WERI-Rb-1 (cell line): ENCODE results near the gene IDI1.

Experiments
- DNase-seq: peaks from one replicate; pipeline ENCODE4 v3.0.0-alpha.2; 2020
- H3K27ac ChIP-seq: fragments of 250-450 bp; sonication (Bioruptor Pico); 2 replicates; pipeline ENCODE4 v1.5.1; 2020; ENCODE audit warnings: mild to moderate bottlenecking, moderate library complexity
- H3K27me3 ChIP-seq: fragments of 250-450 bp; sonication (Bioruptor Pico); 2 replicates; pipeline ENCODE4 v1.5.1; 2021; ENCODE audit warnings: mild to moderate bottlenecking, low read depth, moderate library complexity; ENCODE audit not compliant: insufficient read depth, severe bottlenecking
- H3K36me3 ChIP-seq: fragments of 250-450 bp; sonication (Bioruptor Pico); 2 replicates; pipeline ENCODE4 v1.5.1; 2020; ENCODE audit warnings: mild to moderate bottlenecking, moderate library complexity
- H3K4me3 ChIP-seq: 2 replicates; pipeline ENCODE4 v1.5.1; 2011; ENCODE audit warnings: low read depth, mild to moderate bottlenecking, control low read depth, low read length
- H3K9me3 ChIP-seq: fragments of 250-450 bp; sonication (Bioruptor Pico); 2 replicates; pipeline ENCODE4 v1.5.1; 2021; ENCODE audit warnings: mild to moderate bottlenecking, moderate library complexity; ENCODE audit not compliant: severe bottlenecking
- CTCF ChIP-seq: IDR thresholded peaks from 2 replicates; pipeline ENCODE4 v1.5.1; 2011; ENCODE audit warnings: low read depth, mild to moderate bottlenecking, control low read depth, inconsistent platforms, low read length

IDI1 gene

GRCh38 chr10:996031-996430, 52.9 kb downstream of the IDI1 start:
- no peak for TF ChIP-seq CTCF
- Histone ChIP-seq H3K4me3 (no peak overlapping the region), H3K27ac (no peak overlapping the region), H3K36me3 (peaks cover 15% of the 10 kb centered on the region), H3K27me3 (no peaks in the 10 kb centered on the region), H3K9me3 (no peaks in the 10 kb centered on the region)
- DNase-seq = no peak

GRCh38 chr10:995559-995926, 53.4 kb downstream of the IDI1 start:
- TF ChIP-seq CTCF = no peak
- no peak overlapping the region for H3K4me3 ChIP-seq
- peaks cover 10% of the 10 kb centered on the region for H3K36me3 ChIP-seq
- H3K27me3 ChIP-seq = no peaks in the 10 kb centered on the region
- H3K27ac ChIP-seq = no peak overlapping the region
- H3K9me3 ChIP-seq = no peaks in the 10 kb centered on the region
- no peak for DNase-seq

- TF ChIP-seq CTCF = no peak
- Histone ChIP-seq H3K4me3 (no peak overlapping the region), H3K9me3 (no peaks in the 10 kb centered on the region), H3K27me3 (no peaks in the 10 kb centered on the region), H3K27ac (no peak overlapping the region), H3K36me3 (peaks cover 10% of the 10 kb centered on the region)
- no peak for DNase-seq
Observed at GRCh38 chr10:994836-995558, 53.9 kb downstream of the IDI1 start.

- Histone ChIP-seq H3K36me3 (no peaks in the 10 kb centered on the region; the same call in none of the 2 replicates), H3K4me3 (no peak overlapping the region), H3K9me3 (no peaks in the 10 kb centered on the region), H3K27me3 (no peaks in the 10 kb centered on the region), H3K27ac (no peak overlapping the region)
- DNase-seq = no peak
- no peak for TF ChIP-seq CTCF
Observed at GRCh38 chr10:992871-993270, 56.0 kb downstream of the IDI1 start.

- Histone ChIP-seq H3K9me3 (no peaks in the 10 kb centered on the region), H3K27ac (no peak overlapping the region), H3K36me3 (no peaks in the 10 kb centered on the region; the same call in none of the 2 replicates), H3K27me3 (no peaks in the 10 kb centered on the region), H3K4me3 (no peak overlapping the region)
- no peak for TF ChIP-seq CTCF
- no peak for DNase-seq
Observed at GRCh38 chr10:992467-992866, 56.5 kb downstream of the IDI1 start.

- H3K36me3 ChIP-seq = no peaks in the 10 kb centered on the region
- no peak for TF ChIP-seq CTCF
- no peaks in the 10 kb centered on the region for H3K9me3 ChIP-seq
- H3K27me3 ChIP-seq = no peaks in the 10 kb centered on the region
- no peak for DNase-seq
- H3K4me3 ChIP-seq = no peak overlapping the region
- no peak overlapping the region for H3K27ac ChIP-seq
Observed at GRCh38 chr10:990808-991207, 58.1 kb downstream of the IDI1 start.
